Activated T-helper 2 cell treated with anti-CD3 and anti-CD28 coated beads, Interferon-gamma antibody, Interleukin-2, Interleukin-4, amounts not matched to agents 10 μg/mL and 5 μg/mL and 100 μg/mL, durations not matched to agents 14 hours and 24 hours and 36 hours (primary cell): ENCODE results near the gene CFAP299. TPM values are rescaled to one million over a fixed set of nuclear protein-coding genes. Genes with fewer than 3 reads are reported as not detected.
A peak's percentile ranks its signal among the peaks of the same experiment; 100 is the strongest.
"Not testable (repeated sequence)": the region's sequence is repeated elsewhere in the genome, so short reads cannot be mapped to it uniquely, and the experiment has no call there.

Experiments
- DNase-seq: peaks from one replicate; pipeline ENCODE4 v3.0.0; 2021; ENCODE audit warnings: low spot score
- H3K27ac Mint-ChIP-seq: one replicate; pipeline ENCODE4 v1.8.0; 2021; ENCODE audit warnings: mixed read lengths
- H3K27me3 Mint-ChIP-seq: one replicate; pipeline ENCODE4 v1.8.0; 2021; ENCODE audit warnings: low read depth, mixed read lengths
- H3K36me3 Mint-ChIP-seq: one replicate; pipeline ENCODE4 v1.8.0; 2021; ENCODE audit warnings: low read depth, mixed read lengths
- H3K4me1 Mint-ChIP-seq: one replicate; pipeline ENCODE4 v1.8.0; 2021; ENCODE audit warnings: low read depth, mixed read lengths
- H3K4me3 Mint-ChIP-seq: one replicate; pipeline ENCODE4 v1.8.0; 2021; ENCODE audit warnings: low read depth, mild to moderate bottlenecking, moderate library complexity, mixed read lengths
- H3K9me3 Mint-ChIP-seq: one replicate; pipeline ENCODE4 v1.8.0; 2021; ENCODE audit warnings: mixed read lengths
- intact Hi-C: fragments of 100-400 bp; cut with micrococcal nuclease; formaldehyde crosslinking; loops from one replicate; pipeline ENCODE4 v1.15.1; 2023
- total RNA-seq: library from RNA; stranded (reverse); gene quantifications from 2 replicates; pipeline ENCODE4 v1.2.3, GENCODE V29; 2022

CFAP299 gene
- total RNA-seq, 1 donor from 2014 or later: not detected

- Mint-ChIP-seq H3K9me3 (no peaks in the 10 kb centered on the region), H3K4me3 (no peak overlapping the region), H3K27ac (no peak overlapping the region), H3K4me1 (peaks cover 3% of the 10 kb centered on the region), H3K36me3 (no peaks in the 10 kb centered on the region), H3K27me3 (peaks cover 1% of the 10 kb centered on the region)
- intact Hi-C loops: no loop called here
- DNase-seq: no peak
Measured at GRCh38 chr4:80419946-80420345, 84.4 kb downstream of the CFAP299 start.

GRCh38 chr4:80420638-80421037 is 85.1 kb downstream of the CFAP299 start:
- no peak for DNase-seq
- H3K27ac Mint-ChIP-seq: no peak overlapping the region
- H3K4me3 Mint-ChIP-seq: no peak overlapping the region
- no peaks in the 10 kb centered on the region for H3K9me3 Mint-ChIP-seq
- intact Hi-C loops: no loop called here
- peaks cover 3% of the 10 kb centered on the region for H3K4me1 Mint-ChIP-seq
- no peaks in the 10 kb centered on the region for H3K36me3 Mint-ChIP-seq
- H3K27me3 Mint-ChIP-seq: peaks cover 1% of the 10 kb centered on the region

- Mint-ChIP-seq H3K27ac (no peak overlapping the region), H3K27me3 (peaks cover 1% of the 10 kb centered on the region), H3K4me3 (no peak overlapping the region), H3K9me3 (no peaks in the 10 kb centered on the region), H3K36me3 (no peaks in the 10 kb centered on the region), H3K4me1 (peaks cover 3% of the 10 kb centered on the region)
- intact Hi-C loops: no loop called here
- no peak for DNase-seq
Measured at GRCh38 chr4:80422727-80423404, 87.3 kb downstream of the CFAP299 start.

- peaks cover 3% of the 10 kb centered on the region for H3K4me1 Mint-ChIP-seq
- intact Hi-C loops: no loop called here
- no peaks in the 10 kb centered on the region for H3K36me3 Mint-ChIP-seq
- no peak overlapping the region for H3K27ac Mint-ChIP-seq
- no peaks in the 10 kb centered on the region for H3K9me3 Mint-ChIP-seq
- H3K4me3 Mint-ChIP-seq: no peak overlapping the region
- no peak for DNase-seq
- H3K27me3 Mint-ChIP-seq: no peaks in the 10 kb centered on the region
Measured at GRCh38 chr4:80423553-80424224, 88.2 kb downstream of the CFAP299 start.

- intact Hi-C loops: no loop called here
- no peaks in the 10 kb centered on the region for H3K9me3 Mint-ChIP-seq
- no peak overlapping the region for H3K4me3 Mint-ChIP-seq
- H3K27me3 Mint-ChIP-seq: no peaks in the 10 kb centered on the region
- H3K27ac Mint-ChIP-seq: no peak overlapping the region
- no peak for DNase-seq
- peaks cover 3% of the 10 kb centered on the region for H3K4me1 Mint-ChIP-seq
- no peaks in the 10 kb centered on the region for H3K36me3 Mint-ChIP-seq
Measured at GRCh38 chr4:80424225-80424581, 88.7 kb downstream of the CFAP299 start.

GRCh38 chr4:80425124-80426100 is 89.9 kb downstream of the CFAP299 start:
- no peaks in the 10 kb centered on the region for H3K36me3 Mint-ChIP-seq
- H3K4me3 Mint-ChIP-seq: no peak overlapping the region
- no peak for DNase-seq
- intact Hi-C loops: no loop called here
- H3K27ac Mint-ChIP-seq: no peak overlapping the region
- peaks cover 3% of the 10 kb centered on the region for H3K4me1 Mint-ChIP-seq
- peaks cover 3% of the 10 kb centered on the region for H3K27me3 Mint-ChIP-seq
- no peaks in the 10 kb centered on the region for H3K9me3 Mint-ChIP-seq

- intact Hi-C loops: no loop called here
- no peak overlapping the region for H3K27ac Mint-ChIP-seq
Measured at GRCh38 chr4:80431203-80431965, 95.9 kb downstream of the CFAP299 start.

GRCh38 chr4:80434238-80434637 is 98.7 kb downstream of the CFAP299 start:
- H3K9me3 Mint-ChIP-seq: no peaks in the 10 kb centered on the region
- no peak overlapping the region for H3K27ac Mint-ChIP-seq
- intact Hi-C loops: no loop called here
- peaks cover 11% of the 10 kb centered on the region for H3K27me3 Mint-ChIP-seq
- DNase-seq: no peak
- H3K36me3 Mint-ChIP-seq: no peaks in the 10 kb centered on the region
- H3K4me1 Mint-ChIP-seq: peaks cover 10% of the 10 kb centered on the region
- H3K4me3 Mint-ChIP-seq: no peak overlapping the region

More at GRCh38 chr4:80431203-80431965, 95.9 kb downstream of the CFAP299 start:
- no peaks in the 10 kb centered on the region for H3K9me3 Mint-ChIP-seq
- no peaks in the 10 kb centered on the region for H3K36me3 Mint-ChIP-seq
- peaks cover 9% of the 10 kb centered on the region for H3K27me3 Mint-ChIP-seq
- no peaks in the 10 kb centered on the region for H3K4me1 Mint-ChIP-seq
- no peak for DNase-seq
- no peak overlapping the region for H3K4me3 Mint-ChIP-seq

- Mint-ChIP-seq H3K27me3 (peaks cover 2% of the 10 kb centered on the region), H3K36me3 (no peaks in the 10 kb centered on the region), H3K4me3 (no peak overlapping the region), H3K27ac (no peak overlapping the region), H3K4me1 (peaks cover 10% of the 10 kb centered on the region), H3K9me3 (peaks cover 18% of the 10 kb centered on the region)
- no peak for DNase-seq
- intact Hi-C loops: no loop called here
Measured at GRCh38 chr4:80438016-80438415, 102.5 kb downstream of the CFAP299 start.

GRCh38 chr4:80439294-80440061 is 103.9 kb downstream of the CFAP299 start:
- H3K27ac Mint-ChIP-seq, H3K36me3 Mint-ChIP-seq, H3K27me3 Mint-ChIP-seq, H3K4me3 Mint-ChIP-seq, intact Hi-C loops: not testable (repeated sequence)
- Mint-ChIP-seq H3K9me3 (peaks cover 18% of the 10 kb centered on the region), H3K4me1 (peaks cover 10% of the 10 kb centered on the region)
- peak; percentile 15 for DNase-seq

GRCh38 chr4:80446248-80446647 is 110.7 kb downstream of the CFAP299 start:
- no peaks in the 10 kb centered on the region for H3K4me1 Mint-ChIP-seq
- H3K36me3 Mint-ChIP-seq: no peaks in the 10 kb centered on the region
- H3K9me3 Mint-ChIP-seq: peaks cover 8% of the 10 kb centered on the region
- H3K4me3 Mint-ChIP-seq: no peak overlapping the region
- H3K27ac Mint-ChIP-seq: no peak overlapping the region
- no peaks in the 10 kb centered on the region for H3K27me3 Mint-ChIP-seq
- intact Hi-C loops: no loop called here
- no peak for DNase-seq

- no peak overlapping the region for H3K4me3 Mint-ChIP-seq
- H3K4me1 Mint-ChIP-seq: no peaks in the 10 kb centered on the region
- intact Hi-C loops: no loop called here
- DNase-seq: no peak
- no peaks in the 10 kb centered on the region for H3K27me3 Mint-ChIP-seq
- no peaks in the 10 kb centered on the region for H3K36me3 Mint-ChIP-seq
- no peak overlapping the region for H3K27ac Mint-ChIP-seq
- peaks cover 8% of the 10 kb centered on the region for H3K9me3 Mint-ChIP-seq
Measured at GRCh38 chr4:80446664-80447063, 111.1 kb downstream of the CFAP299 start.
